ENCODE results near the gene ZFAND3. TPM values are rescaled to one million over a fixed set of nuclear protein-coding genes. Genes with fewer than 3 reads are reported as not detected.

The ZFAND3 gene
- total RNA-seq, 1 experiment from 2014 or later = 22.2 TPM

DNA sequence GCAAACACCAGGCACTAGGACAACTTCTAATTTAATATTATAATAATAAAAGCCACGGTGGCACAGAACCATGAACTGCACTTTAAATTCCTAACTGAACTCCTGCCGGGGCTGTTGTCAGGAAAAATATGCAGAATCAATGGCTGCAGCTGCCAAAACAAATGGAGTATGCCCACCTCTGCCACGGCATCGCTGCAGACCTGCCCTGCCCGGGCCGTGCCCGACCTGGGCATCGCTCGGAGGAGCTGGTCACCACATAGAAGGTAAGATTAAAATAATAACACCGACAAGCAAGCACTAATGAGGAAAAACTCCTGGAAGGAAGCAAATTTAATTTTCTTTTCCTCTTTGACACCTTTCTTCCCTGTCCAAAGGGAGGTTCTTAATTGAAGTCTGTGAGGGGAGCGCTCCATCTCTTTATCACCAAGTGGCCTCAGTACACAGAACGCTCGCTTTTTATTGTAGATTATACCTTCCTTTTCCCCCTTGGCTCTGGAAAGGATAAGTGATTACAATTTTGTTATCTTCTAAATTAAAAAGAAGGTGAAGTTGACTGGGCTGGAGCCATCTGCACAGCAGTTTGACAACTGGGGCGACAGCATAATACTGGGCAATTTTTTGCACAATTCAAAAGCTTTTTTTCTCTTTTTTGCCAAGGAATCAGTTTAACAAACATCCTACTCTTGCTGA lies 351.3 kb downstream of the ZFAND3 start:
- Histone ChIP-seq H3K9me2 (replicated peaks; ENCODE audit: low read length) (no peaks in the 10 kb centered on the region), H2AFZ (ENCODE audit: low read length) (no peak overlapping the region), H3K27me3 (ENCODE audit: low read length) (no peaks in the 10 kb centered on the region), H3K4me1 (ENCODE audit: insufficient read depth, low read length) (peaks cover 13% of the 10 kb centered on the region), H3K79me2 (ENCODE audit: low read length) (no peaks in the 10 kb centered on the region), H3F3A (ENCODE audit: low read length, unreplicated experiment) (no peaks in the 10 kb centered on the region), H3K36me3 (ENCODE audit: low read depth, low read length) (no peaks in the 10 kb centered on the region), H3K4me3 (ENCODE audit: low read length) (no peak overlapping the region), H3K9me3 (ENCODE audit: low read length) (no peaks in the 10 kb centered on the region), H3K4me2 (ENCODE audit: low read length) (no peak overlapping the region), H4K20me1 (ENCODE audit: low read length) (no peaks in the 10 kb centered on the region), H3K9ac (ENCODE audit: low read length) (no peak overlapping the region), H3K27ac (ENCODE audit: low read length) (no peak overlapping the region)
- BruUV-seq (replicated peaks) = no TSS peak
- ChIA-PET POLR2A (ENCODE audit: unreplicated experiment) (no interaction called here), CTCF (no interaction called here)
- TF ChIP-seq, protein P1, sequence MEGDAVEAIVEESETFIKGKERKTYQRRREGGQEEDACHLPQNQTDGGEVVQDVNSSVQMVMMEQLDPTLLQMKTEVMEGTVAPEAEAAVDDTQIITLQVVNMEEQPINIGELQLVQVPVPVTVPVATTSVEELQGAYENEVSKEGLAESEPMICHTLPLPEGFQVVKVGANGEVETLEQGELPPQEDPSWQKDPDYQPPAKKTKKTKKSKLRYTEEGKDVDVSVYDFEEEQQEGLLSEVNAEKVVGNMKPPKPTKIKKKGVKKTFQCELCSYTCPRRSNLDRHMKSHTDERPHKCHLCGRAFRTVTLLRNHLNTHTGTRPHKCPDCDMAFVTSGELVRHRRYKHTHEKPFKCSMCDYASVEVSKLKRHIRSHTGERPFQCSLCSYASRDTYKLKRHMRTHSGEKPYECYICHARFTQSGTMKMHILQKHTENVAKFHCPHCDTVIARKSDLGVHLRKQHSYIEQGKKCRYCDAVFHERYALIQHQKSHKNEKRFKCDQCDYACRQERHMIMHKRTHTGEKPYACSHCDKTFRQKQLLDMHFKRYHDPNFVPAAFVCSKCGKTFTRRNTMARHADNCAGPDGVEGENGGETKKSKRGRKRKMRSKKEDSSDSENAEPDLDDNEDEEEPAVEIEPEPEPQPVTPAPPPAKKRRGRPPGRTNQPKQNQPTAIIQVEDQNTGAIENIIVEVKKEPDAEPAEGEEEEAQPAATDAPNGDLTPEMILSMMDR (conservative IDR thresholded peaks at IDR 0.05; ENCODE audit: low read depth, low read length) = no peak
- TF ChIP-seq EZH2 (IDR thresholded peaks at IDR 0.05; ENCODE audit: low read length, unreplicated experiment) (no peak), EZH2phosphoT487 (IDR thresholded peaks at IDR 0.05; ENCODE audit: borderline replicate concordance, low read length) (no peak)
- ATAC-seq (no peak), DNase-seq (no peak)
- intact Hi-C loops (cut with micrococcal nuclease) = loop anchor here (10.0 kb wide), 1 partner anchor 114 kb away; no protein-coding TSS in a partner anchor

DNA sequence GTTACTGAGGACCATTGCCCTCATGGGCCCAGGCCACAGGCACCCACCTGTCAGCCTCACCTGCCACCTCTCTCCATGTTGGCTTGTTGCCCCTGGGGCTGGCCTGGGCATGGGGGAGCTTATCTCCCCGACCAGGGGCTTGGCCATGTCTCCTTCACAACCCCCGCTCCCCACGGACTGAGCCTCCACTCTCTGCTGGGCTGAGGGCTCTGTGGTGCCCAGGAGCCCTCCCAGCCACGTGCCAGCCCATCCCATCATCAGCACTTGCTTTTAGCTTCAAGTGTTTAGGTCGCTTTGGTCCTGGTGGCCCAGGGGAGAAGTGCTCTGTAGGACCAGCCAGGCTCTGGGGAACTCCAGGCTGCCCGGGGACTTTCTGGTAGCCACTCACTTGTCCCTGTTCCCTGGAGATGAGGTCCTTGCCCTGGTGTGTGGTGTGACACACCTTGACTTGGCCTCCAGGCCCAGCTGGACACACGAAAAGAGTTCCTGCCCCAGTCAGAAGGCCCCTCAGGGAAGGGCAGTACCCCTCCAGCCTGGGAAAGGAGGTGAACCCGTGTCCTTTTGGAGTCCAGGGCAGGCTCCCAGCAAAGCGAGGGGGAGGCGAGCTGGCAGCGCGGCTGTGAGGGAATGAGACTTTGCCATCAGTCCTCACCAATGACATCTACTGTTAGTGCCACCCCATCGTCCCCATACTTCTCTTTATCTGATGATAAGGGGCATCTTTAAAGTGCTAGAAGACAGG lies 352.6 kb downstream of the ZFAND3 start:
- BruUV-seq (replicated peaks) = no TSS peak
- Histone ChIP-seq H3F3A (ENCODE audit: low read length, unreplicated experiment) (no peaks in the 10 kb centered on the region), H3K4me2 (ENCODE audit: low read length) (no peak overlapping the region), H3K79me2 (ENCODE audit: low read length) (no peaks in the 10 kb centered on the region), H3K27ac (ENCODE audit: low read length) (no peak overlapping the region), H3K4me3 (ENCODE audit: low read length) (no peak overlapping the region), H3K27me3 (ENCODE audit: low read length) (no peaks in the 10 kb centered on the region), H2AFZ (ENCODE audit: low read length) (no peak overlapping the region), H3K36me3 (ENCODE audit: low read depth, low read length) (no peaks in the 10 kb centered on the region), H3K9me3 (ENCODE audit: low read length) (no peaks in the 10 kb centered on the region), H4K20me1 (ENCODE audit: low read length) (no peaks in the 10 kb centered on the region), H3K9me2 (replicated peaks; ENCODE audit: low read length) (no peaks in the 10 kb centered on the region), H3K9ac (ENCODE audit: low read length) (no peak overlapping the region), H3K4me1 (ENCODE audit: insufficient read depth, low read length) (peaks cover 13% of the 10 kb centered on the region)
- intact Hi-C loops (cut with micrococcal nuclease) = loop anchor here (10.0 kb wide), 1 partner anchor 113 kb away; no protein-coding TSS in a partner anchor
- DNase-seq = no peak
- ChIA-PET POLR2A (ENCODE audit: unreplicated experiment) (no interaction called here), CTCF (no interaction called here)
- ATAC-seq = no peak
- TF ChIP-seq EZH2phosphoT487 (IDR thresholded peaks at IDR 0.05; ENCODE audit: borderline replicate concordance, low read length) = no peak
- TF ChIP-seq, protein P1 (conservative IDR thresholded peaks at IDR 0.05; ENCODE audit: low read depth, low read length) = no peak
- no peak for TF ChIP-seq EZH2 (IDR thresholded peaks at IDR 0.05; ENCODE audit: low read length, unreplicated experiment)

Data from PC-3 (cell line).